ENCODE measurements around the gene RRAGC. TPM values are rescaled to one million over a fixed set of nuclear protein-coding genes. Genes with fewer than 3 reads are reported as not detected.

RRAGC gene
- total and polyA plus RNA-seq, 9 of the 15 experiments (the other 6 are each of a cell fraction or from before 2014, with no cell fraction given), result 3.9 to 16.9 (median 10.9) TPM

GRCh38 chr1:38859561-38860453 is at the start of gene RRAGC (continued):
- TF ChIP-seq CTCF (IDR thresholded peaks at IDR 0.05 in 2 of 3, conservative IDR thresholded peaks at IDR 0.05 in 1 of 3; ENCODE audit: insufficient read depth in 2 of 3, low read depth in 1 of 3, low read length in 3 of 3) (no peak), C11orf30 (IDR thresholded peaks at IDR 0.05; ENCODE audit: low read depth) (peak; percentile 80), FOXK1 (CRISPR knock-in tag; IDR thresholded peaks at IDR 0.05; ENCODE audit: borderline replicate concordance) (peak; percentile 66; the same call in 1 of the 2 replicates), POLR2B (IDR thresholded peaks at IDR 0.05; ENCODE audit: low read depth, partially characterized antibody) (peak; percentile 18), PBX2 (CRISPR knock-in tag; IDR thresholded peaks at IDR 0.05; ENCODE audit: low read depth) (peak; percentile 88), PBX2 (tag; conservative IDR thresholded peaks at IDR 0.05; ENCODE audit: low read depth) (peak; percentile 95), FOXK2 (conservative IDR thresholded peaks at IDR 0.05 in 1 of 2, IDR thresholded peaks at IDR 0.05 in 1 of 2; ENCODE audit: low read depth in 2 of 2) (peak; percentile 23 to 81; a peak in 2 of 4 replicates), MIER1 (IDR thresholded peaks at IDR 0.05; ENCODE audit: low read depth) (no peak), TCF7L2 (IDR thresholded peaks at IDR 0.05; ENCODE audit: low read depth, low read length) (no peak), ZNF507 (tag; conservative IDR thresholded peaks at IDR 0.05) (no peak), MED1 (CRISPR knock-in tag; IDR thresholded peaks at IDR 0.05; ENCODE audit: borderline replicate concordance) (no peak), KDM2B (CRISPR knock-in tag; IDR thresholded peaks at IDR 0.05) (peak; percentile 22; the same call in 1 of the 2 replicates), ZNF316 (IDR thresholded peaks at IDR 0.05) (0 out of 2 replicates have a peak, but pooled peaks have one; percentile 45), TCF3 (CRISPR knock-in tag; IDR thresholded peaks at IDR 0.05) (no peak), POLR2G (IDR thresholded peaks at IDR 0.05; ENCODE audit: low read depth, low read length) (peak; percentile 70), KLF16 (IDR thresholded peaks at IDR 0.05) (no peak)
- TF ChIP-seq, protein P1, sequence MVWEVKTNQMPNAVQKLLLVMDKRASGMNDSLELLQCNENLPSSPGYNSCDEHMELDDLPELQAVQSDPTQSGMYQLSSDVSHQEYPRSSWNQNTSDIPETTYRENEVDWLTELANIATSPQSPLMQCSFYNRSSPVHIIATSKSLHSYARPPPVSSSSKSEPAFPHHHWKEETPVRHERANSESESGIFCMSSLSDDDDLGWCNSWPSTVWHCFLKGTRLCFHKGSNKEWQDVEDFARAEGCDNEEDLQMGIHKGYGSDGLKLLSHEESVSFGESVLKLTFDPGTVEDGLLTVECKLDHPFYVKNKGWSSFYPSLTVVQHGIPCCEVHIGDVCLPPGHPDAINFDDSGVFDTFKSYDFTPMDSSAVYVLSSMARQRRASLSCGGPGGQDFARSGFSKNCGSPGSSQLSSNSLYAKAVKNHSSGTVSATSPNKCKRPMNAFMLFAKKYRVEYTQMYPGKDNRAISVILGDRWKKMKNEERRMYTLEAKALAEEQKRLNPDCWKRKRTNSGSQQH (CRISPR knock-in tag; IDR thresholded peaks at IDR 0.05), result no peak
- TF ChIP-seq, protein P2, sequence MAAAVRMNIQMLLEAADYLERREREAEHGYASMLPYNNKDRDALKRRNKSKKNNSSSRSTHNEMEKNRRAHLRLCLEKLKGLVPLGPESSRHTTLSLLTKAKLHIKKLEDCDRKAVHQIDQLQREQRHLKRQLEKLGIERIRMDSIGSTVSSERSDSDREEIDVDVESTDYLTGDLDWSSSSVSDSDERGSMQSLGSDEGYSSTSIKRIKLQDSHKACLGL (CRISPR knock-in tag; IDR thresholded peaks at IDR 0.05; ENCODE audit: borderline replicate concordance, poor library complexity, severe bottlenecking), result no peak
- TF ChIP-seq, protein P3, sequence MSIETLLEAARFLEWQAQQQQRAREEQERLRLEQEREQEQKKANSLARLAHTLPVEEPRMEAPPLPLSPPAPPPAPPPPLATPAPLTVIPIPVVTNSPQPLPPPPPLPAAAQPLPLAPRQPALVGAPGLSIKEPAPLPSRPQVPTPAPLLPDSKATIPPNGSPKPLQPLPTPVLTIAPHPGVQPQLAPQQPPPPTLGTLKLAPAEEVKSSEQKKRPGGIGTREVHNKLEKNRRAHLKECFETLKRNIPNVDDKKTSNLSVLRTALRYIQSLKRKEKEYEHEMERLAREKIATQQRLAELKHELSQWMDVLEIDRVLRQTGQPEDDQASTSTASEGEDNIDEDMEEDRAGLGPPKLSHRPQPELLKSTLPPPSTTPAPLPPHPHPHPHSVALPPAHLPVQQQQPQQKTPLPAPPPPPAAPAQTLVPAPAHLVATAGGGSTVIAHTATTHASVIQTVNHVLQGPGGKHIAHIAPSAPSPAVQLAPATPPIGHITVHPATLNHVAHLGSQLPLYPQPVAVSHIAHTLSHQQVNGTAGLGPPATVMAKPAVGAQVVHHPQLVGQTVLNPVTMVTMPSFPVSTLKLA (conservative IDR thresholded peaks at IDR 0.05), result peak; percentile 97 to 99
